Urinary bladder (tissue), 4 donors: ENCODE measurements around the gene NUMB. TPM values are rescaled to one million over a fixed set of nuclear protein-coding genes. Genes with fewer than 3 reads are reported as not detected.
"Not testable (repeated sequence)": the region's sequence is repeated elsewhere in the genome, so short reads cannot be mapped to it uniquely, and the experiment has no call there.

Experiments used
- DNase-seq: peaks from one replicate; pipeline ENCODE4 v3.0.0-alpha.2; 2015; ENCODE audit errors: extremely low spot score
- H3K27ac ChIP-seq: one replicate; pipeline ENCODE4 v1.5.1; 2013; ENCODE audit warnings: low read depth, mild to moderate bottlenecking, moderate library complexity
- H3K36me3 ChIP-seq: one replicate; pipeline ENCODE4 v1.6.1; 2013; ENCODE audit warnings: mild to moderate bottlenecking, moderate library complexity; ENCODE audit not compliant: insufficient read depth
- H3K4me1 ChIP-seq: one replicate; pipeline ENCODE4 v1.6.1; 2013; ENCODE audit warnings: mild to moderate bottlenecking, moderate library complexity; ENCODE audit not compliant: insufficient read depth
- H3K4me3 ChIP-seq: one replicate; pipeline ENCODE4 v1.5.1; 2013; ENCODE audit warnings: low read depth, low read length
- WGBS: extraction: QIAGEN DNeasy Blood & Tissue Kit; methylation state at CpG from one replicate; pipeline ENCODE4 v1.1.7; 2013; 5-methylcytosine and 5-hydroxymethylcytosine counted together
- polyA plus RNA-seq: library from polyadenylated mRNA; stranded (reverse); fragments of 200-250 nt; gene quantifications from one replicate; pipeline ENCODE4 v1.2.3, GENCODE V29; 2013
- total RNA-seq: library from RNA; depleted of rRNA; stranded (reverse); fragments of >200 nt; gene quantifications from one replicate; pipeline ENCODE4 v1.2.3, GENCODE V29; 2014
- donor health status: healthy with polysubstance abuse.
- donor health status: healthy.

The NUMB gene
- total and polyA plus RNA-seq, 2 donors, result 52.3 to 57.9 TPM

DNA sequence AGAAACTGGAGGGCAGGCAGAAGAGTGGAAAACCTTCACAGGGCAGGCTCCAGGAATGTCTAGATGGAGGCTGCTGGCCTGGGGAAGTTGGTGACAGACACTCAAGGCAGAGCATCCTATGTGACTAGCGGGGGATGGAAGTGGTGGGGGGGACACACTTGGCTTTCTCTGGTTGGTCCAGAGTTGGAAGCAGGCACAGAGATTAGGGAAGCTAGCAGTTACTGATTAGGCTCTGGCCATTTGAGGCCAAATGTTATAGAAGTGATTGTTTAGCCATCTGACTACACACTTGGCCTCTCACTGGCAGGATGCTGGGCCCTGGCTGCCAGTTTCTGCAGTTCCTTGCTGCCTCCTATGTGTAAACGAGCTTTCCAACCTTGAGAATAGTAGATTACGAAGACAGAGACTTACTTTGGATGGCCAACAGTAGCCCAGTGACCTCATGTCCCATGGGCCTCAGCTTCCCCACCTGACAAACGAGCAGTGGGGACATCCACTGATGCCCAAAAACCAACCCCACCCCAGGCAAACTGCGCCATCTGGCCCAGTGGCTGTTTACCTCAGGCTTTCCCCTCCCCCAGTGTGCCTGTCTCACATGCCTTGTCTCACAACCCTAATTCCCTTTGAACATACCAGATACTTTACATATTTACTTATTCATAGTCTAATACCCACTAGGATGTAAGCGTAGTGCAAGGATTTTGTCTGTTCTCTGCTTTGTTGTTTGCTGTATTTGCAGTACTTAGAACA is 118.3 kb downstream of the NUMB start:
- no peak overlapping the region for H3K27ac ChIP-seq
- H3K4me3 ChIP-seq, result no peak overlapping the region
- H3K4me1 ChIP-seq, result peaks cover 2% of the 10 kb centered on the region
- WGBS, result 94% methylated on average over 6 of the region's 6 CpGs
- H3K36me3 ChIP-seq, result no peaks in the 10 kb centered on the region
- DNase-seq, result no peak

DNA sequence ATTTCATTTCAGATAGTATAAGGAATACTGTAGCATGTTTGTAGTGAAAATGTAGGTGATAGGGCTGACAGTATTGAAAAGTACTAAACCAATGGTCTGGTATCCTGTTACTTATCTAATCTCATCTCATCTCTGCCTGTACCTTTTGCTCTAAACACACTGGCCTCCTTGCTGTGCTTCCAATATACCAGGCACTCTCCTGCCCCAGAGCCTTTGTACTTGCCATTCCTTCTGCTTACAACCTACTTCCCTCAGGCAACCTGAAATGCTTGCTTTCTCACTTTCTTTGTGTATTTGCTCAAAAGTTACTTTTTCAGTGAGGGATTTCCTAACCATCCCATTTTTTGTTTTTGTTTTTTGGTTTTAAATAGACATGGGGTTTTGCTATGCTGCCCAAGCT is 119.1 kb downstream of the NUMB start:
- Histone ChIP-seq H3K27ac (no peak overlapping the region), H3K36me3 (no peaks in the 10 kb centered on the region), H3K4me3 (no peak overlapping the region), H3K4me1 (peaks cover 2% of the 10 kb centered on the region)
- DNase-seq, result no peak

DNA sequence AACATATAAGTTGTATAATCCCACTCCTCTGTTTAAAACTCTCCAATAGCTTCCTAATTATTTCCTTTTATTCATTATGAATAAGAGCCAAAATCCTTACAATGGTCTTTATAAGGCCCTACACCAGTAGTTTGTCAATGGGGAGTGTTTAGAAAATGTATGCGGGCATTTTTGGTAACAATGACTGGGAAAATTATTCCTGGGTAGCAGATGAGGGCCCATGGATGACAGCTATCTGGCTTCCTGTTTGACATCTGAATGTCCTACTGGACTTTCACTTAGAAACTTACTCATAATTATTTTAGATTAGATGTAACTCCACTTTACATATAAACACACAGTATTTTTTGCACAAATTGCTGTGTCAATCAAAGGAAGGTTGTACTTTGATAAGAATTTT is 119.8 kb downstream of the NUMB start:
- no peak overlapping the region for H3K4me3 ChIP-seq

DNA sequence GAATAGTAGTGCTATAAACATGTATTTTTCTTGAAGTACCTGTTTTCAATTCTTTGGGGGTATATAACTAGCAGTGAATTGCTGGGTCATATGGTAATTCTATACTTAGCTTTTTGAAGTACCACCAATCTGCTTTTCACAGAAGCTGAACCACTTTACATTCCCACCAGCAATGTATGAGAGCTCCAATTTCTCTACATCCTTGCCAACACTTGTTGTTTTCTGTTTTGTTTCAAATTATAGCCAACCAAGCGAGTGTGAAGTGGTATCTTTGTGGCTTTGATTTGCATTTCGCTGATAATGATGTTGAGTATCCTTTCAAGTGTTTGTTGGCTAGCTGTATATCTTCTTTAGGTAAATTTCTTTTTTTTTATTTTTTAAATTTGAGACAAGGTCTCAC is 125.3 kb downstream of the NUMB start:
- 96% methylated on average over 2 of the region's 2 CpGs for WGBS
- no peak for DNase-seq
- no peak overlapping the region for H3K4me3 ChIP-seq
- peaks cover 2% of the 10 kb centered on the region for H3K4me1 ChIP-seq
- H3K36me3 ChIP-seq, result no peaks in the 10 kb centered on the region
- no peak overlapping the region for H3K27ac ChIP-seq

More for the DNA sequence above, 119.8 kb downstream of the NUMB start:
- no peak overlapping the region for H3K27ac ChIP-seq
- 88% methylated on average over 1 of the region's 1 CpG for WGBS
- no peaks in the 10 kb centered on the region for H3K36me3 ChIP-seq
- H3K4me1 ChIP-seq, result peaks cover 2% of the 10 kb centered on the region
- DNase-seq, result no peak

DNA sequence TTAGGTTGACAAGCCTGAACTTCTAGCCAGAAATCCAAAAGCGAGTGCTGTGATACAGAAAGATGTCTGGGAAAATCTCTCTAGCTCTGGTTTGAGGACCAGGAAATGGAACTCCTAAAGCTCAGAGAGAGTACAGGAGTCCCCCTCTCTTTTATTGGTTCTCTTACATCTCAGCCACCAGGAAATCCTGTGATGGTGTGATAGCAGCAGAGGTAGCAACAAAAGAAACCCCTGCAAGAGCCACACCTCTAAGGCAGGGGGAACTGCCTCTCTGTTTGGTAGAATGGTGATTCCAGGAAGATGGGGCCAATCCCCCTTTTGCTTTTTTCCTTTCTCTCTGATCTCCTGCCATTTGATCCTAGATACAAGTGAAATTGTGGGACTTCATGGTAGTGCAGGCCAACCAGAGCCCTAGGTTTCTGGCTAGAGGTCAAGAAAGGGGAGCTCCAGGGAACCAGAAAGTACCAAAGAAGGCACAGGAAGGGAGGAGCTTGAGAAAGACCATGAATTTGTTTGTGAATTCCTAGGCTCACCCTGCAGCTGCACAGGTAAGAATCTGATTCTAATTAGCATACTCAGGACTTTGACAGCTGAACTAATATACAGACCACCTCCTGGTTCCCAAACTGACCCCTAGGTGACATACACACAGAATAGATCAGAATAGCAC is 132.6 kb downstream of the NUMB start:
- H3K4me3 ChIP-seq, result no peak overlapping the region

DNA sequence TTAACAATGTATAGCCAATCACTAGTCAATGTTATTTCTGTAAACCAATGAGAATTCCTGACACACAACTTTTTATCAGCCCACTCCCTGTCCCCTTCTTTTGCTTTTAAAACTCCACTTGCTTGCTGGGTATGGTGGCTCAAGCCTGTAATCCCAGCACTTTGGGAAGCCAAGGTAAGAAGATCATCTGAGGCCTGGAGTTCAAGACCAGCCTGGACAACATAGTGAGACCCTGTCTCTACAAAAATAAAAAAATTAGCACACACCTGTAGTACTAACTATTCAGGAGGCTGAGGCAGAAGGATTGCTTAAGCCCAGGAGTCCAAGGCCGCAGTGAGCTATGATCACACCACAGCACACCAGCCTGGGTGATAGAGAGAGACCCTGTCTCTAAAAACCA is 133.3 kb downstream of the NUMB start:
- Histone ChIP-seq H3K36me3 (no peaks in the 10 kb centered on the region), H3K4me3 (no peak overlapping the region), H3K27ac (no peak overlapping the region), H3K4me1 (no peaks in the 10 kb centered on the region)
- WGBS, result 98% methylated on average over 1 of the region's 1 CpG
- DNase-seq, result no peak

More for the DNA sequence above, 132.6 kb downstream of the NUMB start:
- DNase-seq, result no peak
- no peaks in the 10 kb centered on the region for H3K36me3 ChIP-seq
- WGBS, result 92% methylated on average over 1 of the region's 1 CpG
- no peak overlapping the region for H3K27ac ChIP-seq
- H3K4me1 ChIP-seq, result no peaks in the 10 kb centered on the region

DNA sequence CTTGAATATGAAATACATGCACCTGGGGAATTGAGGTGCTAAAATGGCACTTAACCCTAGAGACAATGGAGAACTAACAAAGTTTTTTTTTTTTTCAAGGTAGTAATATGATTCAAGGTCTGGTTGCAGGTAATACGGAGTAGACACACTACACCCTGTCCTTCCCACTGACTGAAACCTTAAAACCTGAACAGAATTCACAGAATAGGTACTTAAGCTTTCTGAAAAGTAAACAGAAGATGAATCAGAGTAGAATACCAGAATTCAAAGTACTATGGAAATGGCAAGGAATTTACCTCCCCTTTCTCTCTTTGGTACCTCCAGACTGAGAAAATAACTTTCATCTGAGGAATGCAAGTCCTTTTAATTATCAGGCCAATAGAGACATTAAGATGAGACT is 133.8 kb downstream of the NUMB start:
- H3K36me3 ChIP-seq, result no peaks in the 10 kb centered on the region
- 97% methylated on average over 1 of the region's 1 CpG for WGBS
- no peaks in the 10 kb centered on the region for H3K4me1 ChIP-seq
- no peak overlapping the region for H3K27ac ChIP-seq
- no peak for DNase-seq
- H3K4me3 ChIP-seq, result no peak overlapping the region

DNA sequence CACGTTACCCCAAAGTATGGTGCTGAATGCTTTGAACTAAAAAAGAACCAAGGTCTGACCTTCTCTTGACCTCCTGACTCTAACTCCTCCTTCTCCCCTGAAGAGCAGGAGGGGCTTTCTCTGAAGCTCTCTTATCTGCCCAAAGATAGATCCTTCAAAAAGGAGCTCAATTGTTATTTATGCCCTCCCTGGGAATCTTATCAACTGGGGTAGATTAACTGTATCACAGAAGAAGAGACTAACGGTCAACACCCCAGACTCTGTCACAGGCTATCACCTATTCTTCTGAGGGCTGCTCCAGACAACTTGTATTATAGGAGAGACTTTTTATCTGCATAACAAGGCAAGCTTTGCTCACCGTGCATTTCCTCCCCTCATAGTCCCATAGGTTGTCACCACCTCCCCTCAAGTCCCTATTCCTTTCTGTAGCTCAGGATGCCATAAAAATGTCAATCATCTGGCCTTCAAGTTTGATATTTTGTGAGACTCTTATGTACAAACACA is 134.4 kb downstream of the NUMB start:
- Histone ChIP-seq H3K36me3 (no peaks in the 10 kb centered on the region), H3K27ac (no peak overlapping the region), H3K4me1 (no peaks in the 10 kb centered on the region), H3K4me3 (no peak overlapping the region)
- no peak for DNase-seq
- WGBS, result 37% methylated on average over 3 of the region's 3 CpGs

DNA sequence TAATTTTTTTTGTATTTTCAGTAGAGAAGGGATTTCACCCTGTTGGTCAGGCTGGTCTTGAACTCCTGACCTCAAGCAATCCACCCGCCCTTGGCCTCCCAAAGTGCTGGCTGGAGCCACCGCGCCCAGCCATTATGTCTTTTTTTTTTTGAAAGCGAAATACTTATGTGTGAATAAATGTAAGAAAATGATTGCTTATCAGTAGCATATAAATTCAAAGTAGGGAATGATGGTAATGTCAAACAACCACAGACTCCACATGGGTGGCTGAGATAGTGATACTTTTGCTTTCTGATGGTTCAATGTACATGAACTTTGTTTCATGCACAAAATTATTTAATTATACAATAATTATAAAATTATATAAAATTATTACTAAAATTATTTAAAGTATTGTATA is 145.2 kb downstream of the NUMB start:
- 93% methylated on average over 4 of the region's 4 CpGs for WGBS
- no peak overlapping the region for H3K27ac ChIP-seq
- DNase-seq, result no peak
- no peaks in the 10 kb centered on the region for H3K36me3 ChIP-seq
- H3K4me3 ChIP-seq, result no peak overlapping the region
- no peaks in the 10 kb centered on the region for H3K4me1 ChIP-seq

DNA sequence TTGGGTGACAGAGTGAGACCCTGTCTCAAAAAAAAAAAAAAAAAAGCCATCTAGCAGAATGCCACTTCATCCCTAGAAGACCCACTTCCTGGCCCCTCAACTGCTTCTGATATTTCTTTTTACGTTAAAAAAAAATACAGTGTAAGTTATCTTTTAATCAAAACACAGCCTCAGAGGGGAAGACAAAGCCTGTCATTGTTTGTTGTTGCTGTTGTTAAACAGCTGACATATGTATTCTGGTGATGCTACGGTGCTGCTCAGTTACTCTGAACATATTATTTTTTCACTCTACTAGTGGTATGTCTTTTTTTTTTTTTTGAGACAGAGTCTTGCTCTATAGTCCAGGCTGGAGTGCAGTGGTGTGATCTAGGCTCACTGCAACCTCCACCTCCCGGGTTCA is 145.7 kb downstream of the NUMB start:
- 81% methylated on average over 3 of the region's 3 CpGs for WGBS

DNA sequence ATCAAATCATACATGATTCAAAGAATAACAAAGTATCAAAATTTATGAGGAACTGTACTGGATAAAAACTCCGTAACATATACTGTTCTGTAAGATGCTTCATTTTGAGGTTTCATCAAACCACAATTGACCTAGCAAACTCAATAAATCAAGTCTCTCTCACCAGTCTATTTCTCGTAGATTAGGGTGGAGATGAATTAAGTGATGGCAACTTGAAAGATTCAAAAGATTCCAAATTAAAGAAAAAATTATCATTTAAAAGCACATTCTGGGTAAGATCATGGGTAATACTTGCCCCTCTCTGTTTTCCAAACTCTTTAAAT is 146.7 kb downstream of the NUMB start:
- WGBS, result 67% methylated on average over 2 of the region's 2 CpGs
- Histone ChIP-seq H3K36me3 (no peaks in the 10 kb centered on the region), H3K27ac (no peak overlapping the region), H3K4me3 (no peak overlapping the region), H3K4me1 (no peaks in the 10 kb centered on the region)
- DNase-seq, result no peak

More for the DNA sequence above, 145.7 kb downstream of the NUMB start:
- Histone ChIP-seq H3K4me1 (no peaks in the 10 kb centered on the region), H3K36me3 (no peaks in the 10 kb centered on the region), H3K27ac (no peak overlapping the region), H3K4me3 (no peak overlapping the region)
- no peak for DNase-seq

DNA sequence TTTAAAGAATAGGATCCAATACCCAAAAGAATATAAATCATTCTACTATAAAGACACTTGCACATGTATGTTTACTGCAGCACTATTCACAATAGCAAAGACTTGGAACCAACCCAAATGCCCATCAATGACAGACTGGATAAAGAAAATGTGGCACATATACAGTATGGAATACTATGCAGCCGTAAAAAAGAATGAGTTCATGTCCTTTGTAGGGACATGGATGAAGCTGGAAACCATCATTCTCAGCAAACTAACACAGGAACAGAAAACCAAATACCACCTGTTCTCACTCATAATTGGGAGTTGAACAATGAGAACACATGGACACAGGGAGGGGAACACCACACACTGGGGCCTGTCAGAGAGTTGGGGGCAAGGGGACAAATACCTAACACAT is 149.1 kb downstream of the NUMB start:
- H3K4me3 ChIP-seq, DNase-seq, H3K27ac ChIP-seq, H3K36me3 ChIP-seq, H3K4me1 ChIP-seq: not testable (repeated sequence)
- WGBS, result 96% methylated on average over 1 of the region's 1 CpG

DNA sequence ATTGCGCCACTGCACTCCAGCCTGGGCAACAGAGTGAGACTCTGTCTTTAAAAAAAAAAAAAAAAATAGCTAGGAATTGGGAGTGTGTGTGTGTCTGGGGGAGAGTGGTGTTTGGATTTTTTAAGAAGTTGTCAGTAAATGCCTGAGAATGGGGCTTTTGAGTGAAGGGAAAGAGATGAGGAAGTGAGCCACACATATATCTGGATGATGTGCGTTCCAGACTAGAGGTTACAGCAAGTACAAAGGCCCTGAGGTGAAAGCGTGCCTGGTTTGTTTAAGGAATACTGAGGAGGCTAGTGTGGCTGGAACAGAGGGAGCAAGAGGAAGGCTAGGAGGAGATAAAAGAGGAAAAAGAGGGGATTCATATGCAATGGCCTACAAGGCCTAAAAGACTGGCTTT is 151.1 kb downstream of the NUMB start:
- no peaks in the 10 kb centered on the region for H3K4me1 ChIP-seq
- WGBS, result 95% methylated on average over 3 of the region's 3 CpGs
- H3K36me3 ChIP-seq, result no peaks in the 10 kb centered on the region
- H3K4me3 ChIP-seq, result no peak overlapping the region
- DNase-seq, result no peak
- no peak overlapping the region for H3K27ac ChIP-seq

DNA sequence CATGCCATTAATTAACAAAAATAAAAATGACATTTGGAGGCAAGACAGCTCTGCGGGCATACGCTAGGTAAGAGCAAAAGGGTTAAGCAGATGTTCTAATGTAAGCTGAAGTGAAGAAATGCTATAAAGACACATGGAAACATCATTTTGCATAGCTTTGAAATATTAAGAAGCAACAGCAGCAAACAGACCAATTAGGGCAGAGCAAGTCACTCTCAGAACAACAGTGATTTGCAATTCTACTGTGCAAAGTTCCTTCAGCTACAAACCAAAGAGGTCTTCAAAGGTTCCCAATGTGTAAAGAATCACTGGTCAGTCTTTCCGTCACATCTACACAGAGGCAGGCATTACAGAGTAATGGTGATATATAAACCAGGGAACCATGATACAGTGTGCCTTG is 152.8 kb downstream of the NUMB start:
- WGBS, result 66% methylated on average over 3 of the region's 3 CpGs

More for the DNA sequence above, 152.8 kb downstream of the NUMB start:
- H3K36me3 ChIP-seq, result no peaks in the 10 kb centered on the region
- no peak overlapping the region for H3K27ac ChIP-seq
- DNase-seq, result no peak
- no peak overlapping the region for H3K4me3 ChIP-seq
- no peaks in the 10 kb centered on the region for H3K4me1 ChIP-seq
